Measurements from ENCODE around the gene APPBP2. TPM values are rescaled to one million over a fixed set of nuclear protein-coding genes. Genes with fewer than 3 reads are reported as not detected.

Gene APPBP2
- polyA plus RNA-seq, 3 donors, result 6.4 to 14.7 (median 10.4) TPM

GRCh38 chr17:60548990-60549389 lies 22.9 kb upstream of the APPBP2 start:
- Mint-ChIP-seq H3K27ac (no peak overlapping the region), H3K36me3 (no peaks in the 10 kb centered on the region), H3K4me1 (no peaks in the 10 kb centered on the region), H3K9me3 (peaks cover 4 to 14% (median 12%) of the 10 kb centered on the region in 7 donors), H3K27me3 (ENCODE audit: low read depth in 3 of 3) (peaks cover 0 to 3% (median 0%) of the 10 kb centered on the region in 3 donors), H3K4me3 (no peak overlapping the region)
- H3K27me3 ChIP-seq (ENCODE audit: control insufficient read depth in 2 of 2, insufficient read depth in 2 of 2, low read length in 2 of 2), result no peaks in the 10 kb centered on the region
- no peaks in the 10 kb centered on the region for H3K79me2 ChIP-seq (ENCODE audit: insufficient read depth, low read length)
- intact Hi-C loops (cut with micrococcal nuclease), result no loop called here
- no peak overlapping the region for H3K9ac ChIP-seq (ENCODE audit: insufficient read depth, low read length, poor library complexity, severe bottlenecking)
- no CpG with 5 or more reads among the region's 3 CpGs for WGBS (ENCODE audit: insufficient coverage)
- DNase-seq, result no peak
- H3K27ac ChIP-seq (ENCODE audit: low read depth in 1 of 2, low read length in 2 of 2), result no peak overlapping the region
- no peaks in the 10 kb centered on the region for H4K20me1 ChIP-seq (ENCODE audit: insufficient read depth, low read length)
- H3K4me3 ChIP-seq (replicated peaks in 1 of 3; ENCODE audit: low read depth in 2 of 3, low read length in 3 of 3), result no peak overlapping the region
- H3K9me3 ChIP-seq (replicated peaks in 1 of 2; ENCODE audit: control insufficient read depth in 1 of 2, insufficient read depth in 1 of 2, low read length in 2 of 2), result no peaks in the 10 kb centered on the region
- no peak overlapping the region for H2AFZ ChIP-seq (ENCODE audit: insufficient read depth, low read depth, low read length, poor library complexity, severe bottlenecking)
- no peaks in the 10 kb centered on the region for H3K4me1 ChIP-seq (ENCODE audit: control insufficient read depth in 1 of 2, insufficient read depth in 2 of 2, low read length in 2 of 2)
- TF ChIP-seq CTCF (IDR thresholded peaks at IDR 0.05), result no peak
- H3K36me3 ChIP-seq (replicated peaks in 1 of 2; ENCODE audit: control insufficient read depth in 1 of 2, insufficient read depth in 2 of 2, low read length in 2 of 2), result no peaks in the 10 kb centered on the region
- H3K4me2 ChIP-seq (replicated peaks; ENCODE audit: extremely low read depth, low read length, poor library complexity, severe bottlenecking), result no peak overlapping the region

- Mint-ChIP-seq H3K36me3 (no peaks in the 10 kb centered on the region), H3K27ac (no peak overlapping the region), H3K9me3 (peaks cover 0 to 2% (median 0%) of the 10 kb centered on the region in 7 donors), H3K4me1 (no peaks in the 10 kb centered on the region), H3K27me3 (ENCODE audit: low read depth in 3 of 3) (peaks cover 0 to 3% (median 0%) of the 10 kb centered on the region in 3 donors), H3K4me3 (no peak overlapping the region)
- Histone ChIP-seq H3K9ac (ENCODE audit: insufficient read depth, low read length, poor library complexity, severe bottlenecking) (no peak overlapping the region), H3K79me2 (ENCODE audit: insufficient read depth, low read length) (no peaks in the 10 kb centered on the region), H3K4me1 (ENCODE audit: control insufficient read depth in 1 of 2, insufficient read depth in 2 of 2, low read length in 2 of 2) (no peaks in the 10 kb centered on the region), H2AFZ (ENCODE audit: insufficient read depth, low read depth, low read length, poor library complexity, severe bottlenecking) (no peak overlapping the region), H3K4me2 (replicated peaks; ENCODE audit: extremely low read depth, low read length, poor library complexity, severe bottlenecking) (no peak overlapping the region), H3K9me3 (replicated peaks in 1 of 2; ENCODE audit: control insufficient read depth in 1 of 2, insufficient read depth in 1 of 2, low read length in 2 of 2) (no peaks in the 10 kb centered on the region), H3K36me3 (replicated peaks in 1 of 2; ENCODE audit: control insufficient read depth in 1 of 2, insufficient read depth in 2 of 2, low read length in 2 of 2) (no peaks in the 10 kb centered on the region), H3K4me3 (replicated peaks in 1 of 3; ENCODE audit: low read depth in 2 of 3, low read length in 3 of 3) (no peak overlapping the region), H3K27ac (ENCODE audit: low read depth in 1 of 2, low read length in 2 of 2) (no peak overlapping the region), H4K20me1 (ENCODE audit: insufficient read depth, low read length) (no peaks in the 10 kb centered on the region), H3K27me3 (ENCODE audit: control insufficient read depth in 2 of 2, insufficient read depth in 2 of 2, low read length in 2 of 2) (no peaks in the 10 kb centered on the region)
- intact Hi-C loops (cut with micrococcal nuclease), result no loop called here
- DNase-seq, result no peak
- 100% methylated on average over 5 of the region's 9 CpGs for WGBS (ENCODE audit: insufficient coverage)
- TF ChIP-seq CTCF (IDR thresholded peaks at IDR 0.05), result no peak
Observed at GRCh38 chr17:60545465-60546191, 19.6 kb upstream of the APPBP2 start.
